HG02840 (cell line): ENCODE data around the gene CELA3B.
"Not testable (repeated sequence)": the region's sequence is repeated elsewhere in the genome, so short reads cannot be mapped to it uniquely, and the experiment has no call there.

ENCODE experiments used
- ATAC-seq: cut with Tn5 transposase; IDR thresholded peaks from one replicate; pipeline ENCODE4 v1.9.1; 2021; ENCODE audit warnings: mild to moderate bottlenecking, moderate library complexity, moderate number of reproducible peaks; ENCODE audit not compliant: unreplicated experiment, low FRiP score

The CELA3B gene

GRCh38 chr1:21974699-21975098 is 2.1 kb upstream of the CELA3B start:
- not testable (repeated sequence) for ATAC-seq

GRCh38 chr1:21975296-21975695 is 1.5 kb upstream of the CELA3B start:
- ATAC-seq = not testable (repeated sequence)

GRCh38 chr1:21978209-21978608 is 1.4 kb downstream of the CELA3B start:
- ATAC-seq = not testable (repeated sequence)

GRCh38 chr1:21980515-21981220 is 3.8 kb downstream of the CELA3B start:
- not testable (repeated sequence) for ATAC-seq

GRCh38 chr1:21981253-21981652 is 4.4 kb downstream of the CELA3B start:
- ATAC-seq = not testable (repeated sequence)

- not testable (repeated sequence) for ATAC-seq
Measured at GRCh38 chr1:21982122-21982521, 5.3 kb downstream of the CELA3B start.

- ATAC-seq = not testable (repeated sequence)
Measured at GRCh38 chr1:21983539-21983938, 6.7 kb downstream of the CELA3B start.

GRCh38 chr1:21985893-21986292 is 9.1 kb downstream of the CELA3B start:
- ATAC-seq = not testable (repeated sequence)

GRCh38 chr1:21986386-21986785 is 9.6 kb downstream of the CELA3B start:
- not testable (repeated sequence) for ATAC-seq

- not testable (repeated sequence) for ATAC-seq
Measured at GRCh38 chr1:21989672-21990393, 13.0 kb downstream of the CELA3B start.

GRCh38 chr1:21992186-21992585 is 15.4 kb downstream of the CELA3B start:
- ATAC-seq = not testable (repeated sequence)

- not testable (repeated sequence) for ATAC-seq
Measured at GRCh38 chr1:21994716-21995115, 17.9 kb downstream of the CELA3B start.

- not testable (repeated sequence) for ATAC-seq
Measured at GRCh38 chr1:21996663-21996970, 19.8 kb downstream of the CELA3B start.

- not testable (repeated sequence) for ATAC-seq
Measured at GRCh38 chr1:21997891-21998623, 21.2 kb downstream of the CELA3B start.

- ATAC-seq = not testable (repeated sequence)
Measured at GRCh38 chr1:21998624-21999294, 21.9 kb downstream of the CELA3B start.

GRCh38 chr1:21999645-22000044 is 22.8 kb downstream of the CELA3B start:
- not testable (repeated sequence) for ATAC-seq

GRCh38 chr1:22001409-22001808 is 24.6 kb downstream of the CELA3B start, which contains the start of gene CELA3A:
Gene CELA3A (plus strand): TSS chr1:22001657. CDS start chr1:22001675, 18 bp downstream.
- ATAC-seq = no peak

- not testable (repeated sequence) for ATAC-seq
Measured at GRCh38 chr1:22002461-22002860, 25.6 kb downstream of the CELA3B start.

- not testable (repeated sequence) for ATAC-seq
Measured at GRCh38 chr1:22002875-22003274, 26.1 kb downstream of the CELA3B start.

- not testable (repeated sequence) for ATAC-seq
Measured at GRCh38 chr1:22003959-22004358, 27.1 kb downstream of the CELA3B start.
